GM18870 (cell line): ENCODE measurements around the gene SPECC1.
"Not testable (repeated sequence)": the region's sequence is repeated elsewhere in the genome, so short reads cannot be mapped to it uniquely, and the experiment has no call there.

Source experiments
- ATAC-seq: cut with Tn5 transposase; IDR thresholded peaks from one replicate; pipeline ENCODE4 v1.9.1; 2021; ENCODE audit warnings: moderate library complexity; ENCODE audit not compliant: unreplicated experiment

Gene SPECC1

DNA sequence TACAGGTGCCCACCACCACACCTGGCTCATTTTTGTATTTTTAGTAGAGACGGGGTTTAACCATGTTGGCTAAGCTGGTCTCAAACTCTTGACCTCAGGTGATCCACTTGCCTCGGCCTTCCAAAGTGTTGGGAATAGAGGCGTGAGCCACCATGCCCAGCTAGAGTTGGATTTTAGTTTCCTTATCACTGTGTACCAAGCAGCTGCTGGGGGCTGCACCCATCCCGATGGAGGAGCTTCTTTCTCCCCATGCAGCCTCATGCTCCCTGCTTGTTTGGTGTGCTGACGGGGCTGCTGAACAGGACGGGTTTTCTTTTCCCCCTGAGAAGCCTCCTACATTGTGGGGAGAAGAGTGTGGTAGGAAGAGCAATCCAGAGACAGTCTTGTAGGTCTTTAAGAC, 285.0 kb downstream of the SPECC1 start:
- ATAC-seq: no peak

DNA sequence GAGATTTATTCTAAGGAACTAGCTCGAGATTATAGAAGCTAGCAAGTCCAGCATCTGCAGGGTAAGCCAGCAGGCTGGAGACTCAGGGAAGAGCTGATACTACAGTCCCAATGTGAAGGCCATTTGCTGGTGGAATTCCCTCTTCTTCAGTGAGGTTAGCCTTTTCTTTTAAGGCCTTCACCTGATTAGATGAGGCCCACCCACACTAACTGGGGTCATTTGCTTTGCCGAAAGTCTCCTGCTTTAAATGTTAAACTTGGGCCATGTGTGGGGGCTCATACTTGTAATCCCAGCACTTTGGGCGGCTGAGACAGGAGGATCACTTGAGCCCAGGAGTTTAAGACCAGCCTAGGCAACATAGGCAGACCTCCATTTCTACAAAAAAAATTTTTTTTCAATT, 289.9 kb downstream of the SPECC1 start:
- no peak for ATAC-seq

DNA sequence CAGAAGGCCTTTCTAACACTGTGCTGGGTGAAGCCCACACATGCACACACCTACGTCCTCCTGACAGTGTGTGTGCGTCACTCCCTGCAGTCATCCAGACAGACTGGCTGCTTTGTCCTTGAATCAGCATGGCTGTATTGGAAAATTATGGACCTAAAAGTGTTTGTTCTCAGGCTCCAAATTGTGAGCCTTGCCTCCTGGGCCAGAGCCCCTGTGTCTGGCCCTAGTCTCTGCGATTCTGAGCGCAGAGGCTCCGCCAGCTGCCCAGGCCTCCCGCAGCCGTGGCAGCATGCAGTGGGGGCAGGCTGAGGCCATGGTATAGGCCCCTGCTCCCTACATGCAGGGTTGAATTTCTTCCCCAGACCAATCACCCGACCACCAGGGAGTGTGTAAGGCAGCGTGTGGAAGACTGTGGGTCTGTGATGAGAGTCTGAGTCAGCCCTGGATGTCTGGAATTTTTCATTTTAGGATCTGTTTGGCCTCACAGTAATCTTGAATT, 291.3 kb downstream of the SPECC1 start:
- no peak for ATAC-seq

DNA sequence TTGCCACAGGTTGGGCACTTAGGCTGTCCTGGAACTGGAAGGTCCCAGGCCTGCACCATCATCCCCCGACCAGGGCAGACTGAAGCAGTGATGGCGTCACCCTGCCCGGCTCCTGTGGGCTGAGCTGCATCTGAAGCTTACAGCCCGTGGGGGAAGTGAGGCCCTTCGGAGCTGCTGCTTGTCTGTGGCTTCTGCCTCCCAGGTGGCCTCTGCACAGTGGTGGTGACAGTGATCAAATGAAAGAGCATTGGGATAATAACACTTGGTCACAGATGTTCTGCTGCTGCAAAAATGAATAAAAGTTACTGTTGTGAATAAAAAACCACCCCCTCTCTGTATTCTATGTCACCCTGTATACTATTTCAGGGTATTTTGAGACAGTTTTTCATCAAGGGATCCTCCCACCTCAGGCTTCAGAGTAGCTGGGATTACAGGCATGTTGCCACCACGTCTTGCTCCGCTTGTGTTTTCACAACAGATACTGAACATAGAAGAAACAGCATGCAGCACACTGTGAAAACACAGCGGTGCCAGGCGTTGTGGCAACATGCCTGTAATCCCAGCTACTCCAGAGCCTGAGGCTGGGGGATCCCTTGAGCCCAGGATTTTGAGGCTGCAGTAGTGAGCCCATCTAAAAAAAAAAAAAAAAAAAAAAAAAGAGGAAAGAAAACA, 293.2 kb downstream of the SPECC1 start:
- ATAC-seq: no peak

DNA sequence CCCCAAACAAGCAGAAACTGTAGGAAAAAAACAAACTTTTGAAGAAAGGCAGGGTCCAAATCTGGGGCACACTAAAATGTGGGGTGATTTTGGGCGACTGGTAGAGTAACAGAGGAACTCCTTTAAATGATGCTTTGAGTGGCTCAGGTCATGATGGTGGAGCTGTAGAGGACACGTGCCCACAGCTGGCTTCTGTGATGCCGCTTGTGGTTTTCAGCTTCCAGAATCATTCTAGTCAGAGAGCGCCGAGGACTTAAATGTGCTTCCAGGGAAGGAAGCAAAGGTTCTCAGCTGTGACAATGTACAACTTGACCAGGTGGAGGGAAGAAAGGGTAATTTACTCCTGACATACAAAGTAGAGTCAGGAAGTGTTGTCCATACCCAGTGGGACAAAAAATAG, 295.8 kb downstream of the SPECC1 start:
- no peak for ATAC-seq

DNA sequence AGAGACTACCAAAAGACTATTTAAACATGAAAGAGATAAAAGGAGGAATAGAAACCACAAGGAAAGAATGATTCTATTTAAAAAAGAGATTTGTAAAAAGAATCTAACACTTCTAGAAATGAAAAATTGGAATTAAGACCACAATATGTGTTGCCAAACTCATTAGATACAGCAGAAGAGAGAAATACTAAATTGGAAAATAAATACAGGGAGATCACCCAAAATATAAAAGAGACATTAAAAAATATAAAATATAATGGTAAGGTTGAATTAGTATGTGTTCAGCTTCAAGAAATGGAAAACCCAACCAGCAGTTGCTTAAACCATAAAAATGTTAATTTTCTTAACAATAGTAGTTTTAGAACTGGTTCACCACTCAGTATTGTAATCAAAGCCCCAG, 297.8 kb downstream of the SPECC1 start:
- no peak for ATAC-seq

DNA sequence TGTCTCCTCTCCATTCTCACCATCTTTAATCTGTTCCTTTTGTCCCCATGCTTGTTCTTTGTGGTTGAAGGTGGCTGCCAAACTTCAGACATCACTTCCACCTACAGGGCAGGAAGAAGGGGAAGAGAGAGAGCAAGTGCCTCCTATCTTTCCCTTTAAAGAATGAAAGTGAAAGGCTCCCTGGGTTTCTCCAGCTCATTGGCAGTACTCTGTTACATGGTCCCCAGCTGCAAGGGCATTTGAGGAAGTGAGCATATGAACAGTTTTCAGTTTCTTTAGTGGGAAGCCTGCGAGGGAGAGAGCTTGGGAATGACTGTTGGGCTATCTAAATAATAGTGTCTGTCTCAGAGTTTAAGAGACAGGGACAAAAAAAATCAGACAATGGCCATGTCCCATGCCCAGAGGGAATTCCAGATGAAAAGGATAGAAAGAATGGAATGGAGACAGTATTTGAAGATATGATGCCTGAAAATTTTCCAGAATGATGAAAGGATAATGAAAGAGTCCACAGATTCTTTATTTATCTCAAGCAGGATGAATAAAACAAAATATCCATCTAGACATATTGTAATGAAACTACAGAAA, 298.3 kb downstream of the SPECC1 start:
- ATAC-seq: no peak

DNA sequence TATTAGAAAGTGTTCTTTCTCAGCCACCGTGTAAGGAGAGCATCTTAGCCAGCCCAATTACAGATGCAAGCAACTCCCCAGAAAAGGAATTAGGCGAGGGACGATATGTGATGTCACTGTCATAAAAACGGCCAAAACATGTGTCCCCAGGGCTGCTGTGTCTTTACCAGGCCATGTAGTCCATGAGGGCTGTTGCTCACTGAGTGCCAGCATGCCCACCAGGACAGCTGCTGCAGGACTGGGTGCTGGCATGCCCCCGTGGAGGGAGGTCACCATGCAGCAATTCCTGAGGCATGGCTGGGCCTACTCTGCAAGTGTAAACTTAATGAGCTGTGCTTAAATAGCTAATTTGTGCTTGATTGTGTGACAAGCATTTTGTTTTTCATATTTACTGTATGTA, 301.3 kb downstream of the SPECC1 start:
- ATAC-seq: no peak

DNA sequence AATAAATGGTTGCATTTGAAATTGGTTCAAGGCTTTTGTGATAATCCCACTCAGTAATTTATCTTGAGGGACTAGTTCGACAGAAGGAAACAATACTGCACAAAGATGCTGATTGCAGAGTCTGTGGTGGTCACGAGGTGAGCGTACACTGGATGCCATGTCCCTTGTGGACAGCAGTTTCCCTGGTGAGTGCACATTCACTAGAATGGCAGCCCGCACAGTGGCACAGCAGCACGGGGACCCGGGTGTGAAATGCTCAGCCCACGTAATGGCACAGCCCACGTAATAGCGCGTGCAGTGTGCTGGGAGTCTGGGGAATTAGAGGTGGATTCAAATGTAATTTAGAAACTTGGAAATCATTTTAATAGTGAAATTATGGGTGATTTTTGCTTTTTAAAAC, 304.1 kb downstream of the SPECC1 start:
- no peak for ATAC-seq

DNA sequence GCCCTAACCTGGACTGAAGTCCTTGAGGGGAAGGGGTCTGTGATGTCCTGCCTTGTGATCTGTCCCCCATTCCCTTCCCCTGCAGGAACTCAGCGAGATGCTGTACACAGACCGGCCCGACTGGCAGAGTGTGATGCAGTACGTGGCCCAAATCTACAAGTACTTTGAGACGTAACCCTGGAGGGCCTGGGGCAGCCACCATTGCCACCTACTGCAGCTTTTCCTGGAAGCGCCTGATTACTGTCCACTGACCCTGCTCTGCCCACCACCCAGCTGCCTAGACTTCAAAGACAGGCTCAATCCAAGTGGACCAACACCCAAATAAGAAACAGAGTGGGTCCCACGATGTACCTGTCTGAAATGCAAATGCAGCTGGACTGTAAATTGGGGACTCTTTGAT, 304.7 kb downstream of the SPECC1 start:
- no peak for ATAC-seq

DNA sequence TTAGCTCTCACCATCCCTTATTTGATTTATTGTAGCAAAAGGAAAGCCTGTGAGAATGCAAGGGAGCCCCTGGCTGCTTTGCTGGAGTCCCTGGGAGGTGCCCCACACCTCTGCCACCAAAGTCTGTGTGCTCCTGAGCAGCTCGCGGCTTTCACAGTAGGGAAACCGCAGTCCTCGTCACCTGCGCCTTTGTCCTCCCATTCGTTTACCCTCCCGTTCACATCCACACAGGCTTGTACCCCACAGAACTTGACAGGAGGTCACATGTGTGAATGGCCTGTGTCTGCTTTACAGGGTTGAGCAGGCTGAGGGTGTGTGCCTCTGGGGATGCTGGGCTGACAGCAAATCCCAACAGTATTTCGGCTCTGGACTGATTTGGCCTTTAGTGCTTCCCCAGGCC, 305.7 kb downstream of the SPECC1 start:
- no peak for ATAC-seq

DNA sequence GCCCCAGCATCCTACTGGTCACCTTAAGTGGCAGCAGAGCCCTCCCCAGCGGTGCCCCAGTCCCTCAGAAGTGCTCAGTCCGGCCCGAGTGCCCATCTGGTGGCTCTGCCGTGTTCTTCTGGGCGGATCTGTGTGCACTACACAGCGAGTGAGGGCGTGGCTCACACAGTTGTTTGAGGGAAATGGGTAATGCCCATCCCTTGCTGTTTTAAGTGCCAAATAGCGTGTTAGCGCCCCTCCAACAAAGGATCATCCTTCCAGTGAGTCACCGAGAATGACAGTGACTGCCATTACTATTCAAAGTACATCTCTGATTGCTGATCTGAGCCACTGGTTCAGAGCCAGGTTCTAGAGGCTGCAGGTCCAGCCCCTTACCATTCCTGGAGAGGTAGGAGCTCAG, 306.2 kb downstream of the SPECC1 start:
- no peak for ATAC-seq

DNA sequence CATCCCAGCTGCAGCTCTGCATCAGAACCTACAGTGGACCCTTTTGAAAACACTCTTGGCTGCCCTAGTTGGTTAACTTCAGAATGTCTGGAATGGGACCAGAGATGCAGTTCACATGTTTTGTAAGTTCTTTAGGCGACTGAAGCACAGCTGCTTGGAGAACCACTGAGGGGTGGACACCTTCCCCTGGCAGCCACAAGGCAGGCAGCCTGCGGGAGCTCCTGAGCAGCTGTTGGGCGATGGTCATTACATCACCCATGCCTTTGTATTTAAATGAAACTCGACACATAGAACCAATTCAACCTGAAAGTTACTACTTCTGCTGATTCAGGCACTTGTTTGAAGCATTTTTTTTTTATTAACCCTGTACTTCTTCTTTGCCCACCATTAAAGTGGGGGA, 306.7 kb downstream of the SPECC1 start:
- no peak for ATAC-seq

DNA sequence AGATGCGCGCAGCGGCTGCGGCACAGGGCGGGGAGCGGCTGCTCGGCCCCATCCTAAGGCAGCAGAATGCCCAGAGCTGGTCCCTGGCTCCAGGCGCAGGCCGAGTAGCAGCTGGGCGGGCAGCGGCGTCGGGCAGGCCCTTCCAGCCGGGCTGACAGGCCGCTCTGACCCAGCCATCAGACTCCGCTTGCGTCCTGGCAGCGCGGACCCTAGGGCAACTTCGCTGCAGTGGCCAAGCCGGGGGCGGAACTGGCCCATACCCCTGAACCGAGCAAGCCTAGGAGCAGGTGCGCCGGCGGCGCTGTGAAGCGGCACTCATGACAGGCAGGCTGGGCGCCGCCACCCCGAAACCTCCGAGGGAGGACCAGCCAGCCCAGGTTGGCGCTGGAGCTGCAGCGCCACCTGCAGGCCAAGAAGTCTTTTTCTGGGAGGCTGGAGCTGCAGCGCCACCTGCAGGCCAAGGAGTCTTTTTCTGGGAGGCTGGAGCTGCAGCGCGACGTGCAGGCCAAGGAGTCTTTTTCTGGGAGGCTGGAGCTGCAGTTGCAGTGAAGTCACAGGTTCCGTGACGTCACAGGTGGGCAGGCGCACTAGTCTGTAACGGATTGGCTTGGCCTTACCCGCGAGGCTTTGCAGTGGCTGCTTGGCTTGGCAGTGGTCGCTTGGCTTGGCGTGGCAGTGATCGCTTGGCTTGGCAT, 311.5 kb downstream of the SPECC1 start:
- peak; percentile 50 for ATAC-seq

DNA sequence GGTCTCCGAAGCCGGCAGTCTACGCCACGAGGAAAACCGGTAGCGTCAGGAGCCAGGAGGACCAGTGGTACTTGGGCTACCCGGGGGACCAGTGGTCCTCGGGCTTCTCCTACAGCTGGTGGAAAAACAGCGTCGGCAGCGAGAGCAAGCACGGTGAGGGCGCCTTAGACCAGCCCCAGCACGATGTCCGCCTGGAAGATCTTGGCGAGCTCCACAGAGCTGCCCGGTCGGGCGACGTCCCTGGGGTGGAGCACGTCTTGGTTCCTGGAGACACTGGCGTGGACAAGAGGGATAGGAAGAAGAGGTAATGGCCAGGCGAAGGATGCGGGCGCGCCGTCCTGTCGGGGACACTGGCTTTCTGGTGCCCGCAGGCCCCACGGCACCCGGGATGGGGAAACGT, 312.2 kb downstream of the SPECC1 start:
- ATAC-seq: not testable (repeated sequence)

DNA sequence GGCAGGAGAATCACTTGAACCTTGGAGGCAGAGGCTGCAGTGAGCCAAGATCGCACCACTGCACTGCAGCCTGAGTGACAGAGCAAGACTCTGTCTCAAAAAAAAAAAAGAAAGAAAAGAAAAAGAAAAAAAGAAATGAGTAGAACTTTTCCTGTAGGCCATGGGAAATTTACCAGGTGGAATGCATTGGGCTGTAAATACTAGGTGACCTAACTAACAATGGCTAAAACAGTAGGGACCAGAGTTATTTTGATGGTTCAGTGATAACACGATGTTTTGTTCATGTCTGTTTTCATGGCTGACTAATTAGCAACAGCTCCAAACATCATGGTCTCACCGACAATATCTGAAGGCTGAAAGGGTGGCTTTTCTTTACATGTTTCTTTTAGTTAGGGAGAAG, 318.6 kb downstream of the SPECC1 start:
- not testable (repeated sequence) for ATAC-seq

DNA sequence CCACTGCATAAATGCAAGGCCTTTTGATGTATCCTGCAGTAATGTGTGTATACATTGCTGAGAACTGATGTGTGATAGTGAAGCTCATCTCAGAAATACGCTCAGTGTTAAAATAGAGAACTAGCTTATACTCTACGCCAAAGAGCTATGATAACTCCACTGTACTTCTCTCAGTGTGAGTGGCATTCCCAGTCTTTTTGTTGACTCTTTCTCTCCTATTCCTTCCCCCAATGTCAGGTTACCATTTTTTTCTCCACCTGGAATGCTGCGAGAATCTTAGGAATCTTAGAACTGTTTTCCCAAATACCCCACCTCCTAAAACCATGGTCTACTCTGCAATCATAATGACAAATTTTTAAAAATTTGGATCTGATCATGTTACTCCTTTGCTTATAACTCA, 342.2 kb downstream of the SPECC1 start:
- ATAC-seq: not testable (repeated sequence)

DNA sequence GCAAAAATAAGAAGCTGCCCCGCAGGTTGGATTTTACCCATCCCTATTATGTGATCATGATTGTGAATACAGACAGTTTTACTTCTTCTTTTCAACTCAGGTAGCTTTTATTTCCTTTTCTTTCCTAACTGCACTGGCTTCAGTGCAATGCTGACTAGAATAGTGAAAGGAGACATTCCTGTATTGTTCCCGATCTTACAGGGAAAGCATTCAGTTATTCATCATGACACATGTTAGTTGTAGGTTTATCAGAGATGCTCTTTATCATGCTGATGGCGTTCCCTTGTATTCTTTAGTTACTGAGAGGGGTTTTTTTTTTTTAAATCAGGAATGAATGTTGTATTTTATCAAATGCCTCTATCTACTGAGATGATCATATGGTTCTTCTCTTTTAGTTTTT, 343.4 kb downstream of the SPECC1 start:
- ATAC-seq: not testable (repeated sequence)

DNA sequence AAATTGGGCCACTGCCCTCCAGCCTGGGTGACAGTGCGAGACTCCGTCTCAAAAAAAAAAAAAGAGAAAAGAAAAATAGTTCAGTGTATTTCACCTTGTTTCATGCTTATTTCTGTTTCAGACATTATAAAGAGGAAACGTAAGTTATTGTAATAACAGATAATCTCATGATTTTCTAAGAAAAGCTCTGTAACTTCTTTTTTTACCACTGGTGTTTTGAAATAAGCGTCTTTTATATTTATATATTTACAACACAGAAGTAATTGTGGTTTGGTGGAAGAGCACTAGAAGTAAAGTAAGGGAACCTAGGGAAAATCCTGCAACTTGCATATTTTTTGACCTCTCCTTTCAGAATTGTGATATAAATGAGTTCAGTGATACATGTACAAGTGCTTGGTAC, 354.7 kb downstream of the SPECC1 start:
- not testable (repeated sequence) for ATAC-seq
